ENCODE data around the gene SLC22A3. TPM values are rescaled to one million over a fixed set of nuclear protein-coding genes. Genes with fewer than 3 reads are reported as not detected.

Gene SLC22A3
- total and polyA plus RNA-seq, 2 of the 13 experiments (the other 11 are each of a cell fraction or from before 2014, with no cell fraction given), result 12.0 to 31.5 TPM

GRCh38 chr6:160358225-160359119 lies 10.3 kb downstream of the SLC22A3 start:
- Histone ChIP-seq H3K79me2 (ENCODE audit: insufficient read depth, low read length) (peaks cover 88% of the 10 kb centered on the region), H3K9me3 (ENCODE audit: low read length) (no peaks in the 10 kb centered on the region), H3K4me2 (ENCODE audit: low read depth, low read length) (no peak overlapping the region), H3K36me3 (replicated peaks in 1 of 2; ENCODE audit: control insufficient read depth in 1 of 2, insufficient read depth in 2 of 2, low read length in 2 of 2) (0 out of 5 replicates have a peak, but pooled peaks cover 0 to 3% of the 10 kb centered on the region in 2 experiments), H3K27ac (ENCODE audit: extremely low read length, insufficient read depth, low read length) (no peak overlapping the region), H3K4me1 (ENCODE audit: insufficient read depth, low read length) (peaks cover 56% of the 10 kb centered on the region), H2AFZ (ENCODE audit: low read length) (no peak overlapping the region), H3K4me3 (replicated peaks in 1 of 3; ENCODE audit: insufficient read depth in 1 of 3, low read depth in 2 of 3, low read length in 3 of 3) (no peak overlapping the region), H3K27me3 (ENCODE audit: control insufficient read depth in 1 of 2, insufficient read depth in 2 of 2, low read length in 2 of 2) (no peaks in the 10 kb centered on the region), H4K20me1 (ENCODE audit: insufficient read depth, low read length) (0 out of 2 replicates have a peak, but pooled peaks cover 3% of the 10 kb centered on the region), H3K9ac (ENCODE audit: insufficient read depth, low read depth, low read length) (no peak overlapping the region)
- TF ChIP-seq ZNF792 (CRISPR knock-in tag; IDR thresholded peaks at IDR 0.05) (0 out of 2 replicates have a peak, but pooled peaks have one; percentile 33), ZNF790 (CRISPR knock-in tag; IDR thresholded peaks at IDR 0.05; ENCODE audit: borderline replicate concordance) (no peak), FOXA1 (IDR thresholded peaks at IDR 0.05) (no peak), FOXA1 (CRISPR knock-in tag; IDR thresholded peaks at IDR 0.05) (peak; percentile 9; the same call in 1 of the 2 replicates), PRDM15 (CRISPR knock-in tag; IDR thresholded peaks at IDR 0.05) (peak; percentile 76), HNRNPL (IDR thresholded peaks at IDR 0.05; ENCODE audit: low read depth, low read length) (no peak), PHF5A (CRISPR knock-in tag; IDR thresholded peaks at IDR 0.05; ENCODE audit: low read depth, unreplicated experiment) (no peak), ZSCAN30 (CRISPR knock-in tag; IDR thresholded peaks at IDR 0.05) (no peak)
- intact Hi-C loops (cut with micrococcal nuclease; ENCODE audit: unreplicated experiment), result no loop called here
- DNase-seq (ENCODE audit: low spot score) (no peak), ATAC-seq (0 out of 3 replicates have a peak, but pooled peaks have one; percentile 7), FAIRE-seq (no peak)
- POLR2A ChIA-PET, result interaction anchor here (1.5 kb wide), 1 partner anchor 36 kb away, joined by 6 read pairs; no protein-coding TSS in a partner anchor
- no TSS peak for BruUV-seq (replicated peaks)
- 63% methylated on average over 8 of the region's 9 CpGs for WGBS (ENCODE audit: low lambda C conversion rate)
- CTCF ChIA-PET (ENCODE audit: low intra/inter-chr PET ratio, low total read pairs), result no interaction called here
- in situ Hi-C loops (cut with HindIII; ENCODE audit: extremely low pct_ligation_motif_present, low pct_unique_long_range_greater_than_20kb), result no loop called here

Measured in HepG2 (cell line).